ENCODE data around the gene IL1RAPL1. TPM values are rescaled to one million over a fixed set of nuclear protein-coding genes. Genes with fewer than 3 reads are reported as not detected.

Gene IL1RAPL1
- total and polyA plus RNA-seq, 2 donors (not counting 3 experiments of a cell fraction or from before 2014, with no cell fraction given): 0.79 to 1.3 TPM

DNA sequence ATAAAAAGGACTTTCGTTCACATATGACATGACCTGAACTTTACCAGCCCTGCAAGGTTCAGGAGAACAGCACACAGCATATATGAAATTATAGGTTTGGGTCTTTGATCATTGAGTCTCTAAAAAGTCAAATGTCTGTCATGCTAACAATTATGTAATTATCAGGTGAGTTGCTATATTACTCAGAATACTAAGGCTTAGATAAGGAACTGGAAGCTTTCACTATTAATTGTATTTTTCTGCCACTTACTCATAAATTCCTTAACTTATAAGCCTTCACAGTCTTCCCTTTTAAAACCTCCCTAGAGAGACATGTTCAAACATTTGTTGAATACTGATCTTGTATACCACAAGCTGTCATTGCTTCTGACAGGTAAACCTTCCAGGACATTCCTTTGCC is 1335.4 kb downstream of the IL1RAPL1 start:
- dilution Hi-C loops (cut with MboI; ENCODE audit: extremely low pct_ligation_motif_present, low sequenced_read_pairs): no loop called here
- Histone ChIP-seq H3K27ac (ENCODE audit: insufficient read depth, low read depth, low read length) (no peak overlapping the region), H3K9me3 (replicated peaks; ENCODE audit: control insufficient read depth, insufficient read depth, low read length) (no peaks in the 10 kb centered on the region), H3K4me2 (ENCODE audit: insufficient read depth, low read length) (no peak overlapping the region), H3K4me1 (ENCODE audit: control insufficient read depth, extremely low read depth, insufficient read depth, low read length) (peaks cover 2% of the 10 kb centered on the region), H3K27me3 (ENCODE audit: control insufficient read depth in 2 of 2, insufficient read depth in 2 of 2, low read length in 2 of 2) (no peaks in the 10 kb centered on the region), H3K79me2 (ENCODE audit: control insufficient read depth, insufficient read depth, low read length) (no peaks in the 10 kb centered on the region), H3K9me1 (replicated peaks; ENCODE audit: control insufficient read depth, extremely low read depth, insufficient read depth, low read length) (no peaks in the 10 kb centered on the region), H4K20me1 (replicated peaks; ENCODE audit: control insufficient read depth, extremely low read depth, insufficient read depth, low read length) (no peaks in the 10 kb centered on the region), H3K9ac (replicated peaks; ENCODE audit: extremely low read depth, insufficient read depth, low read length) (no peak overlapping the region), H3K4me3 (replicated peaks in 1 of 3; ENCODE audit: insufficient read depth in 1 of 3, low read depth in 1 of 3, low read length in 3 of 3) (no peak overlapping the region), H3K36me3 (ENCODE audit: control insufficient read depth in 2 of 2, extremely low read depth in 1 of 2, insufficient read depth in 2 of 2, low read length in 2 of 2) (no peaks in the 10 kb centered on the region), H2AFZ (ENCODE audit: low read depth, low read length) (no peak overlapping the region)
- no peak for DNase-seq (ENCODE audit: low read depth, low spot score)
- POLR2A ChIA-PET: no interaction called here
- TF ChIP-seq GATA2 (IDR thresholded peaks at IDR 0.05; ENCODE audit: insufficient read depth, insufficient read length, low read depth, low read length) (no peak), POLR2AphosphoS5 (IDR thresholded peaks at IDR 0.05; ENCODE audit: insufficient read depth, low read depth, low read length) (no peak), MYC (IDR thresholded peaks at IDR 0.05; ENCODE audit: low read depth, low read length) (no peak), JUN (IDR thresholded peaks at IDR 0.05; ENCODE audit: borderline replicate concordance, insufficient read depth, insufficient read length, low read depth) (no peak), MAX (IDR thresholded peaks at IDR 0.05; ENCODE audit: insufficient read depth, insufficient read length) (no peak), POLR2A (IDR thresholded peaks at IDR 0.05; ENCODE audit: low read depth, low read length) (no peak)
- TF ChIP-seq, protein P1, sequence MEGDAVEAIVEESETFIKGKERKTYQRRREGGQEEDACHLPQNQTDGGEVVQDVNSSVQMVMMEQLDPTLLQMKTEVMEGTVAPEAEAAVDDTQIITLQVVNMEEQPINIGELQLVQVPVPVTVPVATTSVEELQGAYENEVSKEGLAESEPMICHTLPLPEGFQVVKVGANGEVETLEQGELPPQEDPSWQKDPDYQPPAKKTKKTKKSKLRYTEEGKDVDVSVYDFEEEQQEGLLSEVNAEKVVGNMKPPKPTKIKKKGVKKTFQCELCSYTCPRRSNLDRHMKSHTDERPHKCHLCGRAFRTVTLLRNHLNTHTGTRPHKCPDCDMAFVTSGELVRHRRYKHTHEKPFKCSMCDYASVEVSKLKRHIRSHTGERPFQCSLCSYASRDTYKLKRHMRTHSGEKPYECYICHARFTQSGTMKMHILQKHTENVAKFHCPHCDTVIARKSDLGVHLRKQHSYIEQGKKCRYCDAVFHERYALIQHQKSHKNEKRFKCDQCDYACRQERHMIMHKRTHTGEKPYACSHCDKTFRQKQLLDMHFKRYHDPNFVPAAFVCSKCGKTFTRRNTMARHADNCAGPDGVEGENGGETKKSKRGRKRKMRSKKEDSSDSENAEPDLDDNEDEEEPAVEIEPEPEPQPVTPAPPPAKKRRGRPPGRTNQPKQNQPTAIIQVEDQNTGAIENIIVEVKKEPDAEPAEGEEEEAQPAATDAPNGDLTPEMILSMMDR (IDR thresholded peaks at IDR 0.05; ENCODE audit: extremely low read depth in 1 of 2, insufficient read depth in 1 of 2, low read depth in 1 of 2, low read length in 2 of 2): no peak
- intact Hi-C loops (cut with micrococcal nuclease): no loop called here
- CTCF ChIA-PET: interaction anchor here (1.0 to 1.1 kb wide), 2 partner anchors 10 to 18 kb away, joined by 3 read pairs; no protein-coding TSS in a partner anchor
- BruUV-seq (replicated peaks): no TSS peak
- FAIRE-seq: no peak

Data from endothelial cell of umbilical vein (primary cell).